Keratinocyte (primary cell): ENCODE measurements around the gene ZNF438.

Source experiments
- EZH2 ChIP-seq: IDR thresholded peaks from one replicate; pipeline ENCODE4 v1.6.1; 2012; ENCODE audit warnings: inconsistent platforms, mild to moderate bottlenecking, low read length, moderate library complexity
- TF ChIP-seq, protein P1 (sequence below), 3 experiments: IDR thresholded peaks in 1 of 3; conservative IDR thresholded peaks in 1 of 3; optimal IDR thresholded peaks in 1 of 3; 2 replicates in 2 of 3; 3 replicates in 1 of 3; pipeline versions ENCODE3 to v1.5.1; 2011; ENCODE audit warnings: low read length in 3 of 3, mild to moderate bottlenecking in 3 of 3, moderate library complexity in 2 of 3, control low read depth in 1 of 3, inconsistent platforms in 1 of 3; ENCODE audit not compliant: insufficient read depth in 2 of 3; ENCODE audit errors: extremely low read depth in 1 of 3

DNA sequence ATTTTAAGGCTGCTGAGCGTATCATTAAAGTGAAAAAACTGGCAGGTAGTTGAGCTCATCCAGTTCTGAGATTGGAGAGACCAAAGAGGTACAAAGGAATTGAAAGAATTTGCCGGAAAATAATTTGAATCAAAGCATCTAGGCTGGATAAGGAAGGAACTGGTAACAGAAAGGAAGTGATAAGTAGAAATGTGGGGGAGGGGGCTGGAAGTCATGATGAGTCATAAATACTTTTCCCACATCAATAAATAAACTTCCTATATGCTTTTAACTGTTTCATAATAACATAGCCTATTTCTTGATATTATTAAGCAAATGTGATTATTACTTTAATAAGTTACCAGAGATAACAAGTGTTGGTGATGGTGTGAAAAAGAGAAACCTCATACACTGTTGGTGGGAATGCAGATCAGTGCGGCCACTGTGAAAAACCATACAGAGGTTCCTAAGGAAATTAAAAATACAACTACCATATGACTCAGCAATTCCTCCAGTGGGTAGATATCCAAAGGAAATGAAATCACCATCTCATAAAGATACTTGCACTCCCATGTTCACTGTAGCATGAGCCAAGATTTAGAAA, 27.0 kb downstream of the ZNF438 start:
- TF ChIP-seq, protein P1, sequence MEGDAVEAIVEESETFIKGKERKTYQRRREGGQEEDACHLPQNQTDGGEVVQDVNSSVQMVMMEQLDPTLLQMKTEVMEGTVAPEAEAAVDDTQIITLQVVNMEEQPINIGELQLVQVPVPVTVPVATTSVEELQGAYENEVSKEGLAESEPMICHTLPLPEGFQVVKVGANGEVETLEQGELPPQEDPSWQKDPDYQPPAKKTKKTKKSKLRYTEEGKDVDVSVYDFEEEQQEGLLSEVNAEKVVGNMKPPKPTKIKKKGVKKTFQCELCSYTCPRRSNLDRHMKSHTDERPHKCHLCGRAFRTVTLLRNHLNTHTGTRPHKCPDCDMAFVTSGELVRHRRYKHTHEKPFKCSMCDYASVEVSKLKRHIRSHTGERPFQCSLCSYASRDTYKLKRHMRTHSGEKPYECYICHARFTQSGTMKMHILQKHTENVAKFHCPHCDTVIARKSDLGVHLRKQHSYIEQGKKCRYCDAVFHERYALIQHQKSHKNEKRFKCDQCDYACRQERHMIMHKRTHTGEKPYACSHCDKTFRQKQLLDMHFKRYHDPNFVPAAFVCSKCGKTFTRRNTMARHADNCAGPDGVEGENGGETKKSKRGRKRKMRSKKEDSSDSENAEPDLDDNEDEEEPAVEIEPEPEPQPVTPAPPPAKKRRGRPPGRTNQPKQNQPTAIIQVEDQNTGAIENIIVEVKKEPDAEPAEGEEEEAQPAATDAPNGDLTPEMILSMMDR (optimal IDR thresholded peaks at IDR 0.05 in 1 of 3, IDR thresholded peaks at IDR 0.05 in 1 of 3, conservative IDR thresholded peaks at IDR 0.05 in 1 of 3; ENCODE audit: extremely low read depth in 1 of 3, insufficient read depth in 2 of 3, low read length in 3 of 3), result no peak
- TF ChIP-seq EZH2, result no peak
